Measurements from ENCODE around the gene PDGFRB.

DNA sequence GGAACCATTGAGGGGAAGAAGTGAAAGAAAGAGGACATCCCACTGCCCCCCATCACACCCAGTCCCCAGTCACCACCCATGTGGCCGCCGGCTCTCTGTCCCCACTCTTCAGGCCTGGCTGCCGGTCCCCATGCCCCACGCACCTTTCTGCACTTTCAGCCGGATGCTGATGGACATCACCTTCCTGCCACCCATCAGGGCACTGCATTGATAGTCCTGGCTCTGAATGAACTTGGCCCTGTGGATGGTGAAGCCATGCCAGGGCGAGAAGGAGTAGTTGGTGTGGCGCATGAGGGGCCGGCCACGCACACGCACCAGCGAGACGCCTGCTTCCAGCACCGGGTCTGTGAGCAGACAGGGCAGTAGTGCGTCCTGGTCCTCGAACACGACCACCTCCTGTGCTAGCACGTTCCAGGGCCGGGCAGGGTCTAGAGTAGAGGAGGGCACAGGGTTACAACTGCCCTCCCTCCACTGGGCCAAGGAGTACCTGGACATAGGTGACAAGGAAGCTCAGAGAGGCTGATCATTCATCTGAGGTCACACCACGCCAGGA is 75.7 kb downstream of the PDGFRB start:
- TF ChIP-seq, protein P1, sequence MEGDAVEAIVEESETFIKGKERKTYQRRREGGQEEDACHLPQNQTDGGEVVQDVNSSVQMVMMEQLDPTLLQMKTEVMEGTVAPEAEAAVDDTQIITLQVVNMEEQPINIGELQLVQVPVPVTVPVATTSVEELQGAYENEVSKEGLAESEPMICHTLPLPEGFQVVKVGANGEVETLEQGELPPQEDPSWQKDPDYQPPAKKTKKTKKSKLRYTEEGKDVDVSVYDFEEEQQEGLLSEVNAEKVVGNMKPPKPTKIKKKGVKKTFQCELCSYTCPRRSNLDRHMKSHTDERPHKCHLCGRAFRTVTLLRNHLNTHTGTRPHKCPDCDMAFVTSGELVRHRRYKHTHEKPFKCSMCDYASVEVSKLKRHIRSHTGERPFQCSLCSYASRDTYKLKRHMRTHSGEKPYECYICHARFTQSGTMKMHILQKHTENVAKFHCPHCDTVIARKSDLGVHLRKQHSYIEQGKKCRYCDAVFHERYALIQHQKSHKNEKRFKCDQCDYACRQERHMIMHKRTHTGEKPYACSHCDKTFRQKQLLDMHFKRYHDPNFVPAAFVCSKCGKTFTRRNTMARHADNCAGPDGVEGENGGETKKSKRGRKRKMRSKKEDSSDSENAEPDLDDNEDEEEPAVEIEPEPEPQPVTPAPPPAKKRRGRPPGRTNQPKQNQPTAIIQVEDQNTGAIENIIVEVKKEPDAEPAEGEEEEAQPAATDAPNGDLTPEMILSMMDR (IDR thresholded peaks at IDR 0.05; ENCODE audit: low read depth, low read length), result no peak
- TF ChIP-seq POLR2A (IDR thresholded peaks at IDR 0.05; ENCODE audit: extremely low read depth, insufficient read length), result no peak
- no peak for TF ChIP-seq MYC (IDR thresholded peaks at IDR 0.05; ENCODE audit: low read depth, low read length)
- TF ChIP-seq, protein P2, sequence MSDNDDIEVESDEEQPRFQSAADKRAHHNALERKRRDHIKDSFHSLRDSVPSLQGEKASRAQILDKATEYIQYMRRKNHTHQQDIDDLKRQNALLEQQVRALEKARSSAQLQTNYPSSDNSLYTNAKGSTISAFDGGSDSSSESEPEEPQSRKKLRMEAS (IDR thresholded peaks at IDR 0.05; ENCODE audit: low read depth, low read length), result no peak
